Left ventricle myocardium inferior (tissue), 1 donor: ENCODE measurements around the gene TRIOBP. TPM values are rescaled to one million over a fixed set of nuclear protein-coding genes. Genes with fewer than 3 reads are reported as not detected.
"Not testable (repeated sequence)": the region's sequence is repeated elsewhere in the genome, so short reads cannot be mapped to it uniquely, and the experiment has no call there.

Experiments used
- DNase-seq: peaks from one replicate; pipeline ENCODE4 v3.0.0-alpha.2; 2020
- H3K27ac ChIP-seq: fragments of 200-600 bp; replicated peaks from 2 replicates; pipeline ENCODE4 v1.8.0; 2021
- H3K27me3 ChIP-seq: fragments of 200-600 bp; 2 replicates; pipeline ENCODE4 v1.8.0; 2021; ENCODE audit warnings: low read depth
- H3K36me3 ChIP-seq: fragments of 200-600 bp; 2 replicates; pipeline ENCODE4 v1.8.0; 2021
- H3K4me1 ChIP-seq: fragments of 200-600 bp; 2 replicates; pipeline ENCODE4 v1.8.0; 2021
- H3K4me3 ChIP-seq: fragments of 200-600 bp; 2 replicates; pipeline ENCODE4 v1.8.0; 2021; ENCODE audit warnings: mild to moderate bottlenecking, moderate library complexity
- H3K9me3 ChIP-seq: fragments of 200-600 bp; replicated peaks from 2 replicates; pipeline ENCODE4 v1.8.0; 2021
- intact Hi-C: fragments of 100-400 bp; cut with micrococcal nuclease; formaldehyde crosslinking; loops from one replicate; pipeline ENCODE4 v1.11.0; 2022
- total RNA-seq: library from RNA; stranded (reverse); fragmentation: NEBNext Ultra II Directional; extraction: Animal tissue kit (Norgen Biotek cat#: 25700); gene quantifications from one replicate; pipeline ENCODE4 v1.2.1, GENCODE V29; 2021
- TF ChIP-seq, protein P1 (sequence below): fragments of 200-600 bp; IDR thresholded peaks from 2 replicates; pipeline ENCODE4 v1.8.0; 2021; ENCODE audit warnings: antibody characterized with exemption, mild to moderate bottlenecking, borderline replicate concordance
- donor health status: DM: no; HTN: yes; CAD: no; lungs with severe emphysema.

The TRIOBP gene
- total RNA-seq, 1 donor from 2014 or later: 86.5 TPM

DNA sequence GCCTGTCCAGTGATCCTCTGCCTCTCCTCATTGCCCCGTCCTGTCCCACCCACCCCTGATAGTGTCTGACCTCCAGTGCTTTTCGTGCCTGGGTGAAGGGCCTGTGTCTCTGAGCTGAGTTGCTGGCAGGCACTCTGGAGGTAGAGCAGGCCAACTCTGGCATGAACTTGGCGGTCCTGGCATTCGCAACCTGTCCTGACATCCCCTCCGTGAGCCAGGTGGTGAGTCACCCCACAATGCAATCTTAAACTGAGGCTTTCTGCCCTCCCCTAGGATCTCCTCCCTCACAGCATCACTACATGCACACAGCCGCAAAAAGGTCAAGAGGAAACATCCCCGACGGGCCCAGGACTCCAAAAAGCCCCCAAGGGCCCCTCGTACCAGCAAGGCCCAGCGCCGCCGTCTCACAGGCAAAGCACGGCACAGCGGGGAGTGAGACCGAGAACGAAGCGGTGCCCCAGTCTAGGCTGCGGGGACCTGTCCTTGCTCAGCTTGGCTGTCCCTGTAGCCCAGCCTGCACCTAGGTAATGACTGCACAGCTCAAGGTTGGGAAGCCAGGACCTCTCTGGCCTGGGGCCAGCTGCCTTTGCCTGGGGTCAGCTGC lies 5.8 kb upstream of the TRIOBP start:
- DNase-seq: no peak
- peaks cover 67% of the 10 kb centered on the region for H3K36me3 ChIP-seq
- intact Hi-C loops: no loop called here

GRCh38 chr22:37692627-37693285 lies 4.1 kb upstream of the TRIOBP start:
- no peak for DNase-seq
- Histone ChIP-seq H3K36me3 (peaks cover 67% of the 10 kb centered on the region), H3K27ac (no peak overlapping the region), H3K4me1 (peaks cover 27% of the 10 kb centered on the region), H3K4me3 (no peak overlapping the region), H3K27me3 (no peaks in the 10 kb centered on the region), H3K9me3 (no peaks in the 10 kb centered on the region)
- TF ChIP-seq, protein P1, sequence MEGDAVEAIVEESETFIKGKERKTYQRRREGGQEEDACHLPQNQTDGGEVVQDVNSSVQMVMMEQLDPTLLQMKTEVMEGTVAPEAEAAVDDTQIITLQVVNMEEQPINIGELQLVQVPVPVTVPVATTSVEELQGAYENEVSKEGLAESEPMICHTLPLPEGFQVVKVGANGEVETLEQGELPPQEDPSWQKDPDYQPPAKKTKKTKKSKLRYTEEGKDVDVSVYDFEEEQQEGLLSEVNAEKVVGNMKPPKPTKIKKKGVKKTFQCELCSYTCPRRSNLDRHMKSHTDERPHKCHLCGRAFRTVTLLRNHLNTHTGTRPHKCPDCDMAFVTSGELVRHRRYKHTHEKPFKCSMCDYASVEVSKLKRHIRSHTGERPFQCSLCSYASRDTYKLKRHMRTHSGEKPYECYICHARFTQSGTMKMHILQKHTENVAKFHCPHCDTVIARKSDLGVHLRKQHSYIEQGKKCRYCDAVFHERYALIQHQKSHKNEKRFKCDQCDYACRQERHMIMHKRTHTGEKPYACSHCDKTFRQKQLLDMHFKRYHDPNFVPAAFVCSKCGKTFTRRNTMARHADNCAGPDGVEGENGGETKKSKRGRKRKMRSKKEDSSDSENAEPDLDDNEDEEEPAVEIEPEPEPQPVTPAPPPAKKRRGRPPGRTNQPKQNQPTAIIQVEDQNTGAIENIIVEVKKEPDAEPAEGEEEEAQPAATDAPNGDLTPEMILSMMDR: no peak
- intact Hi-C loops: no loop called here

More for the DNA sequence above, 5.8 kb upstream of the TRIOBP start:
- H3K4me1 ChIP-seq: peaks cover 30% of the 10 kb centered on the region
- TF ChIP-seq, protein P1: no peak
- no peak overlapping the region for H3K27ac ChIP-seq
- no peaks in the 10 kb centered on the region for H3K27me3 ChIP-seq
- H3K4me3 ChIP-seq: no peak overlapping the region
- no peaks in the 10 kb centered on the region for H3K9me3 ChIP-seq

GRCh38 chr22:37694131-37694530 lies 2.7 kb upstream of the TRIOBP start:
- Histone ChIP-seq H3K36me3 (peaks cover 55% of the 10 kb centered on the region), H3K4me1 (peaks cover 18% of the 10 kb centered on the region)
- DNase-seq, H3K4me3 ChIP-seq, H3K9me3 ChIP-seq, H3K27ac ChIP-seq, intact Hi-C loops, H3K27me3 ChIP-seq: not testable (repeated sequence)

GRCh38 chr22:37696260-37696656 lies 590 bp upstream of the TRIOBP start:
- H3K9me3 ChIP-seq, intact Hi-C loops, DNase-seq, H3K27me3 ChIP-seq: not testable (repeated sequence)
- Histone ChIP-seq H3K27ac (peak overlapping the region; percentile 48), H3K4me3 (peak overlapping the region; percentile 53), H3K36me3 (peaks cover 34% of the 10 kb centered on the region), H3K4me1 (peaks cover 18% of the 10 kb centered on the region)

- no peak overlapping the region for H3K4me3 ChIP-seq
- H3K9me3 ChIP-seq: no peaks in the 10 kb centered on the region
- peaks cover 18% of the 10 kb centered on the region for H3K4me1 ChIP-seq
- H3K27ac ChIP-seq: no peak overlapping the region
- intact Hi-C loops: no loop called here
- H3K27me3 ChIP-seq: no peaks in the 10 kb centered on the region
- peaks cover 21% of the 10 kb centered on the region for H3K36me3 ChIP-seq
- TF ChIP-seq, protein P1: no peak
- DNase-seq: no peak
Measured at GRCh38 chr22:37697538-37697835, 639 bp downstream of the TRIOBP start.

- Histone ChIP-seq H3K27me3 (no peaks in the 10 kb centered on the region), H3K27ac (no peak overlapping the region)
- intact Hi-C loops: no loop called here
Measured at GRCh38 chr22:37701141-37701786, 4.4 kb downstream of the TRIOBP start.

More at GRCh38 chr22:37701141-37701786, 4.4 kb downstream of the TRIOBP start:
- no peak for DNase-seq
- no peak overlapping the region for H3K4me3 ChIP-seq
- H3K36me3 ChIP-seq: no peaks in the 10 kb centered on the region
- H3K4me1 ChIP-seq: peaks cover 11% of the 10 kb centered on the region
- TF ChIP-seq, protein P1: no peak
- H3K9me3 ChIP-seq: no peaks in the 10 kb centered on the region
